ENCODE measurements around the gene EPS8L2. TPM values are rescaled to one million over a fixed set of nuclear protein-coding genes. Genes with fewer than 3 reads are reported as not detected.

The EPS8L2 gene
- total and polyA plus RNA-seq, 9 of the 15 experiments (the other 6 are each of a cell fraction or from before 2014, with no cell fraction given) = 0.75 to 17.0 (median 3.7) TPM

DNA sequence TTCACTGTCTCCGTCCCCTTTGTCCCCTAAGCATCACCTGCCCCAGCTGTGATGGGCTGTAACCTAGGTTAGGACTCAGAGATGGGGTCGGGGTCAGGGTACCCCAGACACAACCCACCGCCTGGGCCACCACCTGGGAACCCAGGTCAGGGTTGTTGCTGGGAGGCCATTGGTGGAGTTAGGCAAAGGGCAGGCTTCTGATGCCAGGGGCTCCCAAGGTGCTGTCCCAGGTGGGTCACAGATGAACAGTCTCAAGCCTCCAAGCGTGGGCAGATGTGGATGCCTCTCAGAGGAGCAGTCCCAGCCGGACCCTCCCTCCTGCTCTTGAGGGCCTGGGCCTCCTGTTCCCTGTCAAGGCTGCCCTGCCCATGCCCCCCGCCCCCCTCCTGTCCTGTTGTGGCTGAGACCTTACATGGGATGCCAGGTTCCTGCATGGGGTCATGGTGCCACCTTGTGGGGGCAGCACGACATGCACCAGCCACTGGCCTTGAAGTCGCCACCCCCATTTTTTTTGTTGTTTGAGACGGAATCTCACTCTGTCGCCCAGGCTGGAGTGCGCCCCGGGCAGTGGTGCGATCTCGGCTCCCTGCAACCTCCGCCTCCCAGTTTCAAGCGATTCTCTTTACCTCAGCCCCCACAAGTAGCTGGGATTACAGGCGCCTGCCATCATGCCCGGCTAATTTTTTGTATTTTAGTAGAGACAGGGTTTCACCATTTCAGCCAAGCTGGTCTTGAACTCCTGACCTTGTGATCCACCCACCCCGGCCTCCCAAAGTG, 59.2 kb downstream of the EPS8L2 start (continued):
- TF ChIP-seq, protein P1, sequence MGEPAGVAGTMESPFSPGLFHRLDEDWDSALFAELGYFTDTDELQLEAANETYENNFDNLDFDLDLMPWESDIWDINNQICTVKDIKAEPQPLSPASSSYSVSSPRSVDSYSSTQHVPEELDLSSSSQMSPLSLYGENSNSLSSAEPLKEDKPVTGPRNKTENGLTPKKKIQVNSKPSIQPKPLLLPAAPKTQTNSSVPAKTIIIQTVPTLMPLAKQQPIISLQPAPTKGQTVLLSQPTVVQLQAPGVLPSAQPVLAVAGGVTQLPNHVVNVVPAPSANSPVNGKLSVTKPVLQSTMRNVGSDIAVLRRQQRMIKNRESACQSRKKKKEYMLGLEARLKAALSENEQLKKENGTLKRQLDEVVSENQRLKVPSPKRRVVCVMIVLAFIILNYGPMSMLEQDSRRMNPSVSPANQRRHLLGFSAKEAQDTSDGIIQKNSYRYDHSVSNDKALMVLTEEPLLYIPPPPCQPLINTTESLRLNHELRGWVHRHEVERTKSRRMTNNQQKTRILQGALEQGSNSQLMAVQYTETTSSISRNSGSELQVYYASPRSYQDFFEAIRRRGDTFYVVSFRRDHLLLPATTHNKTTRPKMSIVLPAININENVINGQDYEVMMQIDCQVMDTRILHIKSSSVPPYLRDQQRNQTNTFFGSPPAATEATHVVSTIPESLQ (CRISPR knock-in tag; IDR thresholded peaks at IDR 0.05) = no peak
- TF ChIP-seq, protein P2, sequence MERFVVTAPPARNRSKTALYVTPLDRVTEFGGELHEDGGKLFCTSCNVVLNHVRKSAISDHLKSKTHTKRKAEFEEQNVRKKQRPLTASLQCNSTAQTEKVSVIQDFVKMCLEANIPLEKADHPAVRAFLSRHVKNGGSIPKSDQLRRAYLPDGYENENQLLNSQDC (CRISPR knock-in tag; IDR thresholded peaks at IDR 0.05) = no peak
- peak; percentile 58; the same call in 1 of the 2 replicates for TF ChIP-seq MBD2 (IDR thresholded peaks at IDR 0.05; ENCODE audit: borderline replicate concordance, low read depth)
- TF ChIP-seq NR2F6 (CRISPR knock-in tag; IDR thresholded peaks at IDR 0.05) = no peak
- no peak for TF ChIP-seq KLF16 (IDR thresholded peaks at IDR 0.05)
- no peak for TF ChIP-seq CTBP1 (IDR thresholded peaks at IDR 0.05; ENCODE audit: borderline replicate concordance)
- TF ChIP-seq, protein P3, sequence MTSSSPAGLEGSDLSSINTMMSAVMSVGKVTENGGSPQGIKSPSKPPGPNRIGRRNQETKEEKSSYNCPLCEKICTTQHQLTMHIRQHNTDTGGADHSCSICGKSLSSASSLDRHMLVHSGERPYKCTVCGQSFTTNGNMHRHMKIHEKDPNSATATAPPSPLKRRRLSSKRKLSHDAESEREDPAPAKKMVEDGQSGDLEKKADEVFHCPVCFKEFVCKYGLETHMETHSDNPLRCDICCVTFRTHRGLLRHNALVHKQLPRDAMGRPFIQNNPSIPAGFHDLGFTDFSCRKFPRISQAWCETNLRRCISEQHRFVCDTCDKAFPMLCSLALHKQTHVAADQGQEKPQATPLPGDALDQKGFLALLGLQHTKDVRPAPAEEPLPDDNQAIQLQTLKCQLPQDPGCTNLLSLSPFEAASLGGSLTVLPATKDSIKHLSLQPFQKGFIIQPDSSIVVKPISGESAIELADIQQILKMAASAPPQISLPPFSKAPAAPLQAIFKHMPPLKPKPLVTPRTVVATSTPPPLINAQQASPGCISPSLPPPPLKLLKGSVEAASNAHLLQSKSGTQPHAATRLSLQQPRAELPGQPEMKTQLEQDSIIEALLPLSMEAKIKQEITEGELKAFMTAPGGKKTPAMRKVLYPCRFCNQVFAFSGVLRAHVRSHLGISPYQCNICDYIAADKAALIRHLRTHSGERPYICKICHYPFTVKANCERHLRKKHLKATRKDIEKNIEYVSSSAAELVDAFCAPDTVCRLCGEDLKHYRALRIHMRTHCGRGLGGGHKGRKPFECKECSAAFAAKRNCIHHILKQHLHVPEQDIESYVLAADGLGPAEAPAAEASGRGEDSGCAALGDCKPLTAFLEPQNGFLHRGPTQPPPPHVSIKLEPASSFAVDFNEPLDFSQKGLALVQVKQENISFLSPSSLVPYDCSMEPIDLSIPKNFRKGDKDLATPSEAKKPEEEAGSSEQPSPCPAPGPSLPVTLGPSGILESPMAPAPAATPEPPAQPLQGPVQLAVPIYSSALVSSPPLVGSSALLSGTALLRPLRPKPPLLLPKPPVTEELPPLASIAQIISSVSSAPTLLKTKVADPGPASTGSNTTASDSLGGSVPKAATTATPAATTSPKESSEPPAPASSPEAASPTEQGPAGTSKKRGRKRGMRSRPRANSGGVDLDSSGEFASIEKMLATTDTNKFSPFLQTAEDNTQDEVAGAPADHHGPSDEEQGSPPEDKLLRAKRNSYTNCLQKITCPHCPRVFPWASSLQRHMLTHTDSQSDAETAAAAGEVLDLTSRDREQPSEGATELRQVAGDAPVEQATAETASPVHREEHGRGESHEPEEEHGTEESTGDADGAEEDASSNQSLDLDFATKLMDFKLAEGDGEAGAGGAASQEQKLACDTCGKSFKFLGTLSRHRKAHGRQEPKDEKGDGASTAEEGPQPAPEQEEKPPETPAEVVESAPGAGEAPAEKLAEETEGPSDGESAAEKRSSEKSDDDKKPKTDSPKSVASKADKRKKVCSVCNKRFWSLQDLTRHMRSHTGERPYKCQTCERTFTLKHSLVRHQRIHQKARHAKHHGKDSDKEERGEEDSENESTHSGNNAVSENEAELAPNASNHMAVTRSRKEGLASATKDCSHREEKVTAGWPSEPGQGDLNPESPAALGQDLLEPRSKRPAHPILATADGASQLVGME (CRISPR knock-in tag; IDR thresholded peaks at IDR 0.05) = no peak
- TF ChIP-seq, protein P4, sequence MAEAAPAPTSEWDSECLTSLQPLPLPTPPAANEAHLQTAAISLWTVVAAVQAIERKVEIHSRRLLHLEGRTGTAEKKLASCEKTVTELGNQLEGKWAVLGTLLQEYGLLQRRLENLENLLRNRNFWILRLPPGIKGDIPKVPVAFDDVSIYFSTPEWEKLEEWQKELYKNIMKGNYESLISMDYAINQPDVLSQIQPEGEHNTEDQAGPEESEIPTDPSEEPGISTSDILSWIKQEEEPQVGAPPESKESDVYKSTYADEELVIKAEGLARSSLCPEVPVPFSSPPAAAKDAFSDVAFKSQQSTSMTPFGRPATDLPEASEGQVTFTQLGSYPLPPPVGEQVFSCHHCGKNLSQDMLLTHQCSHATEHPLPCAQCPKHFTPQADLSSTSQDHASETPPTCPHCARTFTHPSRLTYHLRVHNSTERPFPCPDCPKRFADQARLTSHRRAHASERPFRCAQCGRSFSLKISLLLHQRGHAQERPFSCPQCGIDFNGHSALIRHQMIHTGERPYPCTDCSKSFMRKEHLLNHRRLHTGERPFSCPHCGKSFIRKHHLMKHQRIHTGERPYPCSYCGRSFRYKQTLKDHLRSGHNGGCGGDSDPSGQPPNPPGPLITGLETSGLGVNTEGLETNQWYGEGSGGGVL (CRISPR knock-in tag; IDR thresholded peaks at IDR 0.05) = no peak
- TF ChIP-seq, protein P5, sequence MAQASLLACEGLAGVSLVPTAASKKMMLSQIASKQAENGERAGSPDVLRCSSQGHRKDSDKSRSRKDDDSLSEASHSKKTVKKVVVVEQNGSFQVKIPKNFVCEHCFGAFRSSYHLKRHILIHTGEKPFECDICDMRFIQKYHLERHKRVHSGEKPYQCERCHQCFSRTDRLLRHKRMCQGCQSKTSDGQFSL (CRISPR knock-in tag; IDR thresholded peaks at IDR 0.05) = peak; percentile 52; the same call in 1 of the 2 replicates
- TF ChIP-seq, protein P5 (tag; IDR thresholded peaks at IDR 0.05) = no peak
- TF ChIP-seq, protein P6, sequence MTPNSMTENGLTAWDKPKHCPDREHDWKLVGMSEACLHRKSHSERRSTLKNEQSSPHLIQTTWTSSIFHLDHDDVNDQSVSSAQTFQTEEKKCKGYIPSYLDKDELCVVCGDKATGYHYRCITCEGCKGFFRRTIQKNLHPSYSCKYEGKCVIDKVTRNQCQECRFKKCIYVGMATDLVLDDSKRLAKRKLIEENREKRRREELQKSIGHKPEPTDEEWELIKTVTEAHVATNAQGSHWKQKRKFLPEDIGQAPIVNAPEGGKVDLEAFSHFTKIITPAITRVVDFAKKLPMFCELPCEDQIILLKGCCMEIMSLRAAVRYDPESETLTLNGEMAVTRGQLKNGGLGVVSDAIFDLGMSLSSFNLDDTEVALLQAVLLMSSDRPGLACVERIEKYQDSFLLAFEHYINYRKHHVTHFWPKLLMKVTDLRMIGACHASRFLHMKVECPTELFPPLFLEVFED (CRISPR knock-in tag; conservative IDR thresholded peaks at IDR 0.05) = peak; percentile 46
- TF ChIP-seq CBFA2T2 (conservative IDR thresholded peaks at IDR 0.05) = no peak
- no peak for TF ChIP-seq NFE2 (IDR thresholded peaks at IDR 0.05; ENCODE audit: low read depth)
